Stomach (tissue), 4 donors: ENCODE measurements around the gene ERCC6.

Source experiments
- POLR2A ChIP-seq, 4 donors: fragments of 450-650 bp; IDR thresholded peaks; one replicate each; pipeline ENCODE4 v1.6.1; 2016; ENCODE audit warnings: antibody characterized with exemption in 4 of 4, control low read depth in 2 of 4, mild to moderate bottlenecking in 1 of 4, moderate library complexity in 1 of 4
- POLR2AphosphoS5 ChIP-seq, 3 donors: sonication (generic); formaldehyde crosslinking; IDR thresholded peaks; one replicate each; pipeline ENCODE4 v1.6.1; 2016; ENCODE audit warnings: antibody characterized with exemption in 3 of 3

- TF ChIP-seq POLR2A (IDR thresholded peaks at IDR 0.05): peak in 1 of 4 donors; percentile 5
- peak; percentile 82 to 93 (median 83) for TF ChIP-seq POLR2AphosphoS5 (IDR thresholded peaks at IDR 0.05)
Measured at GRCh38 chr10:49538381-49539319, at the start of gene ERCC6.
